ENCODE measurements around the gene CEP41.

The CEP41 gene

DNA sequence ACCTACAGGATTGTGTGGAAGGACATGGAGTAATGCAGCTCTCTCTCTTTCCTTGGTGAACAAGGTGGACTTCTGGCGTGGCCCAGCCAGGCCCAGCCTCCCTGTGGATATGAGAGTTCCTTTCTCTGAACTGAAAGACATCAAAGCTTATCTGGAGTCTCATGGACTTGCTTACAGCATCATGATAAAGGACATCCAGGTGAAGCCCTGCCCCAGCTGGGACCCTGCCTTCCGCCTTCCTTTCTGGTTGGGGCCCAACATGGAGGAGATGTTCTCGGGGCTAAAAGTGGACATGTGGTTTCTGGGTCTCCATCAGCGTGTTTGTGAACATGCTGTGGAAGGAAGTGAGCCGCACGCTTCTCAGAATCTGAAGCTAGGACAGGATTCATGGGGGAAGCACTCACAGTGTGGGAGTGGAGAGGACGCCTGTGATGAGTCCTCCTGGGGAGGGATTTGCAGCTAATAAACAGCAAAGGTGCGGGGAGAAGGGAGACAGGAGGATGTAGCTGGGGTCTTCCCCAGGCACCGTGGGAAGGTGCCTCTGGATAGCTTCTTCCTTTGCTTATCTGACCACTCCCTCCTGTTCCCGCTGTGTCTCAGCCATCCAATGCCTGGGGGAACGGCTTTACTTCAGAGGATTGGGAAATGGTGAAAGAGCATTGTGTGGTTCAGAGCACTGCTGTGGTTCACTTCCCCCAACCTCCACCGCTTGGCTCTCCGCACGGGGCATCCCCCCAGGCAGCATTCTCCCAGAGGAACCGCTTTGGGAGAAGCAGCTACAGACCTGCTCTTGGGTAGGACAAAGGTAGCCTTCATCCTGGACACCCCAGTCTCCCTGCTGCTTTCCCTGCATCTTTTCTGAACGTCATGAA, 90.7 kb downstream of the CEP41 start:
- TF ChIP-seq BACH2 (CRISPR knock-in tag; IDR thresholded peaks at IDR 0.05; ENCODE audit: borderline replicate concordance) (no peak), OSR1 (CRISPR knock-in tag; IDR thresholded peaks at IDR 0.05) (no peak), ZC3H10 (CRISPR knock-in tag; IDR thresholded peaks at IDR 0.05) (no peak), ZNF565 (CRISPR knock-in tag; conservative IDR thresholded peaks at IDR 0.05; ENCODE audit: low read depth) (no peak), ZFP30 (CRISPR knock-in tag; IDR thresholded peaks at IDR 0.05) (no peak), ZNF70 (CRISPR knock-in tag; IDR thresholded peaks at IDR 0.05) (no peak), ZNF8 (CRISPR knock-in tag; IDR thresholded peaks at IDR 0.05) (no peak), GLIS3 (CRISPR knock-in tag; IDR thresholded peaks at IDR 0.05) (no peak), ARNTL (CRISPR knock-in tag; IDR thresholded peaks at IDR 0.05; ENCODE audit: borderline replicate concordance, low read depth) (no peak), RARB (CRISPR knock-in tag; IDR thresholded peaks at IDR 0.05) (no peak), CSDC2 (CRISPR knock-in tag; IDR thresholded peaks at IDR 0.05) (no peak), PPARA (CRISPR knock-in tag; IDR thresholded peaks at IDR 0.05; ENCODE audit: borderline replicate concordance) (no peak), TCF4 (CRISPR knock-in tag; IDR thresholded peaks at IDR 0.05; ENCODE audit: borderline replicate concordance) (no peak), TOX (CRISPR knock-in tag; IDR thresholded peaks at IDR 0.05; ENCODE audit: borderline replicate concordance) (no peak), ESRRG (CRISPR knock-in tag; IDR thresholded peaks at IDR 0.05) (no peak), ZFP3 (CRISPR knock-in tag; IDR thresholded peaks at IDR 0.05) (no peak)
- TF ChIP-seq, protein P1, sequence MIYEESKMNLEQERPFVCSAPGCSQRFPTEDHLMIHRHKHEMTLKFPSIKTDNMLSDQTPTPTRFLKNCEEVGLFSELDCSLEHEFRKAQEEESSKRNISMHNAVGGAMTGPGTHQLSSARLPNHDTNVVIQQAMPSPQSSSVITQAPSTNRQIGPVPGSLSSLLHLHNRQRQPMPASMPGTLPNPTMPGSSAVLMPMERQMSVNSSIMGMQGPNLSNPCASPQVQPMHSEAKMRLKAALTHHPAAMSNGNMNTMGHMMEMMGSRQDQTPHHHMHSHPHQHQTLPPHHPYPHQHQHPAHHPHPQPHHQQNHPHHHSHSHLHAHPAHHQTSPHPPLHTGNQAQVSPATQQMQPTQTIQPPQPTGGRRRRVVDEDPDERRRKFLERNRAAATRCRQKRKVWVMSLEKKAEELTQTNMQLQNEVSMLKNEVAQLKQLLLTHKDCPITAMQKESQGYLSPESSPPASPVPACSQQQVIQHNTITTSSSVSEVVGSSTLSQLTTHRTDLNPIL (CRISPR knock-in tag; IDR thresholded peaks at IDR 0.05; ENCODE audit: low read depth), result no peak
- TF ChIP-seq, protein P2, sequence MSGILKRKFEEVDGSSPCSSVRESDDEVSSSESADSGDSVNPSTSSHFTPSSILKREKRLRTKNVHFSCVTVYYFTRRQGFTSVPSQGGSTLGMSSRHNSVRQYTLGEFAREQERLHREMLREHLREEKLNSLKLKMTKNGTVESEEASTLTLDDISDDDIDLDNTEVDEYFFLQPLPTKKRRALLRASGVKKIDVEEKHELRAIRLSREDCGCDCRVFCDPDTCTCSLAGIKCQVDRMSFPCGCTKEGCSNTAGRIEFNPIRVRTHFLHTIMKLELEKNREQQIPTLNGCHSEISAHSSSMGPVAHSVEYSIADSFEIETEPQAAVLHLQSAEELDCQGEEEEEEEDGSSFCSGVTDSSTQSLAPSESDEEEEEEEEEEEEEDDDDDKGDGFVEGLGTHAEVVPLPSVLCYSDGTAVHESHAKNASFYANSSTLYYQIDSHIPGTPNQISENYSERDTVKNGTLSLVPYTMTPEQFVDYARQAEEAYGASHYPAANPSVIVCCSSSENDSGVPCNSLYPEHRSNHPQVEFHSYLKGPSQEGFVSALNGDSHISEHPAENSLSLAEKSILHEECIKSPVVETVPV (CRISPR knock-in tag; IDR thresholded peaks at IDR 0.05), result no peak
- no peak for ATAC-seq

DNA sequence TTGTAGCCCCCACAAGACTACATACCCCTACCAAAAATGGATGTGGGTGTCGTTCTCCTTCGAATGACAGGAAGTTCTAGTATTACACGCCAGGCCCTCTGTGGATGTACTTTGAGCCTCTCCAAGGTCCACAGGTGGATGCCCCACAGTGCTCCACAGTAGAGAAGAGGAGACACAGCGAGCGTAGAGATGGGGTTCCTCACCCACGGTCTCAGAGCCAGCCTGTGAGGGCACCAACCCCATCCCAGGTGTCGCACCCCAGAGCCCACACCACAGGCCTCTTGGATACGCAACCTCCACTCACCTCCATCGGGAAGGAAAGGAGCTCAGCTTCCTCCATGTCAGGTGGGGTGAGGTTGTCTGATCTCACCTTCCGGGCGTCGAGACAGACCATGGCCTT, 93.9 kb downstream of the CEP41 start:
- no peak for TF ChIP-seq ISL1 (CRISPR knock-in tag; IDR thresholded peaks at IDR 0.05)
- TF ChIP-seq ZNF8 (CRISPR knock-in tag; IDR thresholded peaks at IDR 0.05), result no peak
- no peak for TF ChIP-seq ZFP3 (CRISPR knock-in tag; IDR thresholded peaks at IDR 0.05)
- no peak for ATAC-seq

DNA sequence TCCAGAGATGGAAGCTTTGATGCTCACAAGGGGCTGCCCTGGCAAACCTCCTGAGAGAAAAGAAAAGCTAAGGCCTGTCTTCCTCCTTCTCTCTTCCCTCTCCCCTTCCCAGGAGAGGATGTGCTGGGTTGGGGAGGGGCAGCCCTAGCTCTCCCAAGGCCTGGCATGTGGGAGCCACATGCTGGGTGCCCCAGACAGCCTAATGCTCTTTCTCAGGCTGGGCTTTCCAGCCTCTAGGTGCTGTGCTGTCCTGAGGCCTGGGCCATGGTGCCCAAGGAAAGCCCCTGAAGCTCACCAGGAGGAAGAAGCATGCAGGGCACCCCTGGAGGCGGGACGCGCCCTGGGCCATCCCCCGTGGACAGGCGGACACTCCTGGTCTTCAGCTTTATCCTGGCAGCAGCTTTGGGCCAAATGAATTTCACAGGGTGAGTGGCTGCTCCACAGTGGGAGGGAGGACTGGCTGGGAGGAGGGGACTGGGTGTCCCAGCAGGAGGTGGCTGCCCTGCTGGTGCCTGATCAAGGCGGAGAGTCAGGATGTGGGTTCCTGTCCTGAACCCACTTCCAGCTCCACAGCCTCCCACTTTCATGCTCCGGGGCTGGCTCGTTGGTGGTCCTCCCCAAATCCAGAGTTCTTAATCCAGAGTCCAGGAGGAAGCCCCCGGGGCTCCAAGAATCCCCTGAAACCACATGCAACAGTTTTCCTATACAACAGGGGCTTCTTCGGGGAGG, 94.5 kb downstream of the CEP41 start:
- no peak for TF ChIP-seq ZC3H10 (CRISPR knock-in tag; IDR thresholded peaks at IDR 0.05)
- peak; percentile 35 for ATAC-seq

DNA sequence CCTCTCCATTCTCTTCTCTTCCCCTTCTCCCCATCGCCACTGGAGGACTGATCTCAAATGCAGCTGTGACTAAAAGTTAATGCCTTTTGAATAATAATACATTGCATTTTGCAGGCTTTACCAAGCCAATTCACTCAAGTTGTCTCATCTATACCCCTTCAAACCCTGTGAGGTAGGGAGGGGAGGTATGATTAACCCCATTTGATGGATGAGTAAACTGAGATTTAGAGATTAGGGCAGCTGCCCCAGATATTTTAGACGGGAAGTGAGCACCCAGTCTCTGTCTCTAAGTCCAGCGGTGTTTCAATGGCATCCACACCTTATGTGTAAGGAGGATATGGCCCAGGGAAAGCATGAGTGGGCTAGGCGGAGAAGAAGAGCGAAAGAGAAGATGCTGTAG, 95.1 kb downstream of the CEP41 start:
- no peak; the same call in 2 of the 3 replicates for ATAC-seq
- TF ChIP-seq RARB (CRISPR knock-in tag; IDR thresholded peaks at IDR 0.05) (no peak), BACH2 (CRISPR knock-in tag; IDR thresholded peaks at IDR 0.05; ENCODE audit: borderline replicate concordance) (no peak), SNAI2 (CRISPR knock-in tag; IDR thresholded peaks at IDR 0.05) (no peak), GLIS3 (CRISPR knock-in tag; IDR thresholded peaks at IDR 0.05) (no peak), OSR1 (CRISPR knock-in tag; IDR thresholded peaks at IDR 0.05) (no peak), ZNF8 (CRISPR knock-in tag; IDR thresholded peaks at IDR 0.05) (no peak), TOX (CRISPR knock-in tag; IDR thresholded peaks at IDR 0.05; ENCODE audit: borderline replicate concordance) (no peak), ISL1 (CRISPR knock-in tag; IDR thresholded peaks at IDR 0.05) (no peak), ZNF565 (CRISPR knock-in tag; conservative IDR thresholded peaks at IDR 0.05; ENCODE audit: low read depth) (no peak), ZNF70 (CRISPR knock-in tag; IDR thresholded peaks at IDR 0.05) (no peak), CSDC2 (CRISPR knock-in tag; IDR thresholded peaks at IDR 0.05) (no peak), ZC3H10 (CRISPR knock-in tag; IDR thresholded peaks at IDR 0.05) (no peak), ZFP30 (CRISPR knock-in tag; IDR thresholded peaks at IDR 0.05) (no peak)

DNA sequence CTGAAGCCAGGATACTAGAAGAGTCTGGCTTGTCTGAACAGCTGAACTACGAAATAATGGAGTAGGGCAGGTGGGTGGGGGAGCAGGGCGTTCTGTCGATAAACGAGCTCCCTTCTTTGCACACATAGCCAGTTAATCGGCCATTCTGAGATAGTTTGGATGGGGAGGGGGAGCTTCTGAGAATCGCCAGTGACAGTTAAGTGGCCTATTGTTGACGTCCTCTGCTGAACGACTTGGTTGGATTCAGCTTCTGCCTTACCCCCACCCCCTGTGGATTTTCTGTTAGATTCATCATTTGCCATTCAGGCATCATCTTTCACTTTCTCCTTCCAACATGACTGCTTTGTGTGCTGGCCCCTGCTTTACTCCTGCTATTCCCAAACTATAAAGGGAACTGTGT, 95.7 kb downstream of the CEP41 start:
- TF ChIP-seq ESRRG (CRISPR knock-in tag; IDR thresholded peaks at IDR 0.05), result no peak
- ATAC-seq, result no peak

DNA sequence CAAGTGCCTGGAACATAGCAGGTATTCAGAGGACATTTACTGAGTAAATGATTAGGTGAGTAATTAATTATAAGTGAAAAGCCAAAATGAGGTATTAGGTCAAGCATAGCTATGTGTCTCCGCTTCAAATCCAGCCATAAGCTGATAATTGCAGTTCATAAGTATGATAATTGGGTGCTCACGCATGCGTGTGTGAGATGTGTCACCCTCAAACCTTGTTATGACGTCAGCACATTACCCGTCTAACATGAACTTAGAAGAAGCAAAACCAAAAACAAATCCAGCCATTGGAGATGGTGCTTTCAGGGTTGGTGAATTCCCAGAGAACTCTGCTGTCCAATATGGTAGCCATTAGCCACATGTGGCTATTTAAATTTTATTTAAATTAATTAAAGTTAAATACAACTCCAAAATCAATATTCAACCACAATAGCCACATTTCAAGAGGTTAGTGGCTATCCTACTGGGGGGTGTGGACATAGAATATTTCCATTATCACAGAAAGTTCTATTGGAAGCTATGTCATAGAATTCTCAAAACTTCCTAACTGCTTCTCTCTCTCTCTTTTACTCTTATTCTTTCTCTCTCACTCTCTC, 96.4 kb downstream of the CEP41 start, which contains the start of gene CPA5:
CPA5 (plus strand) TSS at position 546 of the 596 bp plus-strand sequence. CDS start 1,670 bp downstream, outside the sequence.
- TF ChIP-seq ZNF70 (CRISPR knock-in tag; IDR thresholded peaks at IDR 0.05), result no peak
- no peak for TF ChIP-seq CSDC2 (CRISPR knock-in tag; IDR thresholded peaks at IDR 0.05)
- no peak for TF ChIP-seq SNAI2 (CRISPR knock-in tag; IDR thresholded peaks at IDR 0.05)
- no peak for ATAC-seq

Measured in SK-N-SH treated with all-trans-retinoic acid at 6 μM for 48 hours (cell line).